Measurements from ENCODE around the gene GPATCH2L.
A peak's percentile ranks its signal among the peaks of the same experiment; 100 is the strongest.

Gene GPATCH2L

DNA sequence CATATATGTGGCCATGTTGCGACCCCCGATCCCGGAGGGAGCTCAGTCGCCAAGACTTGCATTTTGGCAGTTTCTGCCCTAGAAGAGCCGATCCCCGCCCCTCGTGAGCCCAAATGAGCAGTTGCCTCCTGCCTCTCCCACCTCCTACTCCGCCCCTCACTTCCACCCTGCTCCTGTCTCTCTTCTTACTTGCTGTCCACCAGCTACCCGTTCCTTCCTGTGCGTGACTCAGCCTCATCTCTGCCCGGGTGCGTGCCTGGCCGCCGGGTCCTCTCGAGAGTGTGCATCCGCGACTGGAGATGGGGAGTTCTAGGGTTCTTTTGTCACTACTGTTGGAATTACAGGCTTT, 585 bp downstream of the GPATCH2L start:
- TF ChIP-seq, protein P1, sequence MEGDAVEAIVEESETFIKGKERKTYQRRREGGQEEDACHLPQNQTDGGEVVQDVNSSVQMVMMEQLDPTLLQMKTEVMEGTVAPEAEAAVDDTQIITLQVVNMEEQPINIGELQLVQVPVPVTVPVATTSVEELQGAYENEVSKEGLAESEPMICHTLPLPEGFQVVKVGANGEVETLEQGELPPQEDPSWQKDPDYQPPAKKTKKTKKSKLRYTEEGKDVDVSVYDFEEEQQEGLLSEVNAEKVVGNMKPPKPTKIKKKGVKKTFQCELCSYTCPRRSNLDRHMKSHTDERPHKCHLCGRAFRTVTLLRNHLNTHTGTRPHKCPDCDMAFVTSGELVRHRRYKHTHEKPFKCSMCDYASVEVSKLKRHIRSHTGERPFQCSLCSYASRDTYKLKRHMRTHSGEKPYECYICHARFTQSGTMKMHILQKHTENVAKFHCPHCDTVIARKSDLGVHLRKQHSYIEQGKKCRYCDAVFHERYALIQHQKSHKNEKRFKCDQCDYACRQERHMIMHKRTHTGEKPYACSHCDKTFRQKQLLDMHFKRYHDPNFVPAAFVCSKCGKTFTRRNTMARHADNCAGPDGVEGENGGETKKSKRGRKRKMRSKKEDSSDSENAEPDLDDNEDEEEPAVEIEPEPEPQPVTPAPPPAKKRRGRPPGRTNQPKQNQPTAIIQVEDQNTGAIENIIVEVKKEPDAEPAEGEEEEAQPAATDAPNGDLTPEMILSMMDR (IDR thresholded peaks at IDR 0.05; ENCODE audit: low read length, missing control alignments), result no peak
- peak overlapping the region; percentile 97 for H3K4me3 ChIP-seq (replicated peaks; ENCODE audit: low read depth, low read length)
- DNase-seq (ENCODE audit: low read depth), result peak; percentile 84

DNA sequence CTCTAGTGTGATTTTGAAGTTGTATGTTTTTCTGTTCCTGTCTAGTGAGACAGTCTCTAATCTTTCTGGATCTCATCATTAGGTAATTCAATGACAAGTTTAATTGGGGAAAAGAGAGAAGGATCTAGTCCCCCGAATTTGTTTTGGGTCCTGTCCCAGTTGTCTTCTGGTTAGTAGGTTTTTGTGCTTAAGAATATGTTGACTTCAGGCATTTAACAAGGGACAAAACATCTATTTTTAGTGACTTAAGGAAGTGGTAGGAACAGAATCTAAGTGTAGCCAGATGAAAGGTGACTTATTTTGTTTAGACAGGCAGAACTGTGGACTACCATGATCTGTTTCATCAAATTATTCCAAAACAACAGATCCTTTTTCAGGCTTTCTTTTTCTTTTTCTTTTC, 2.2 kb downstream of the GPATCH2L start:
- no peak overlapping the region for H3K4me3 ChIP-seq (replicated peaks; ENCODE audit: low read depth, low read length)
- TF ChIP-seq, protein P1 (IDR thresholded peaks at IDR 0.05; ENCODE audit: low read length, missing control alignments), result no peak
- DNase-seq (ENCODE audit: low read depth), result no peak

DNA sequence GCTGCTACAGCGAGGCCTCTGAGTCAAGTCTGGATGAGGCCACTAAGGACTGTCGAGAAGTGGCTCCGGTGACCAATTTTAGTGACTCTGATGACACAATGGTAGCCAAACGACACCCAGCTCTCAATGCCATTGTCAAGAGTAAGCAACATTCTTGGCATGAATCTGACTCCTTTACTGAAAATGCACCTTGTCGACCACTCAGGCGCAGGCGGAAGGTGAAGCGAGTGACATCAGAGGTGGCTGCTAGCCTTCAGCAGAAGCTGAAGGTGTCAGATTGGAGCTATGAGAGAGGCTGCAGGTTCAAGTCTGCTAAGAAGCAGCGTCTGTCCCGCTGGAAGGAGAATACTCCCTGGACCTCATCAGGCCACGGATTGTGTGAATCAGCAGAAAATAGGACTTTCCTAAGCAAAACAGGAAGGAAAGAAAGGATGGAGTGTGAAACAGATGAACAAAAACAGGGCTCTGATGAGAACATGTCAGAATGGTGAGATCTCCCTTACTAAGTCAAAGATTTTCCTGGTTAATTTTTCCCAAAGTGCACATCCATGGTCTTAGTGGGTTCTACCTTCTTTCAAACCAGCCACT, 2.9 kb downstream of the GPATCH2L start:
- no peak overlapping the region for H3K4me3 ChIP-seq (replicated peaks; ENCODE audit: low read depth, low read length)
- TF ChIP-seq, protein P1 (IDR thresholded peaks at IDR 0.05; ENCODE audit: low read length, missing control alignments), result no peak
- no peak for DNase-seq (ENCODE audit: low read depth)

DNA sequence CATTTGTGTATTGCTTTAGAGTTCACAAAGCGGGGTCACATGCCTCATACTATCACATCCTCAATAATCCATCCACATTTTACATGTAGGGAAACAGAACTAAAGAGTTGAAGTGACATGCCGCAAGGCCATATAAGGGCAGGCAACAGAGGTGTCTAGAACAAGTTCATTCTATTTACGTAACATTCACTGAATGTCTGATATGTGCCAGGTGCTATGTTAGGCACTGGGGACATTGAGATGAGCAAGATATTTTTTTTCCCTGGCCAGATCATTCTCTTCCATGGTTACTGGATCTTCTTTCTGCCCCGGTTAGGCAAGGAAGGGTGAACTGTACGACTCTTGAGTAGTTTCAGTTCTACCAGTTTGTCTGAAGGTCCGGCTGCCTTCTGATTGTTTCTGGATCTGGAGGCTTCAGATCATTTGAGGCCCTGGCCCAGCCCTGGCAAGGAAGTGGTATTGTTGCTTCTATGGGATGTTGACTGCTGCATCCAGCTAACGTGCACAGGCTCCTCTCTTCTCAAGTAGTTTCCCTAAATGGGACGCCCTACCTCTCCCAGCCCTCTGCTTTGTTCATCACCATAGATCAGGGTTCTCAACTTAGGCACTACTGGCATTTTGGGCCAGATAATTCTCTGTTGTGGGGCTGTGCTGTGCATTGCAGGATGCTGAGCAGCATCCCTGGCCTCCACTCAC, 12.1 kb downstream of the GPATCH2L start:
- TF ChIP-seq, protein P1 (IDR thresholded peaks at IDR 0.05; ENCODE audit: low read length, missing control alignments), result no peak
- no peak for DNase-seq (ENCODE audit: low read depth)
- no peak overlapping the region for H3K4me3 ChIP-seq (replicated peaks; ENCODE audit: low read depth, low read length)

DNA sequence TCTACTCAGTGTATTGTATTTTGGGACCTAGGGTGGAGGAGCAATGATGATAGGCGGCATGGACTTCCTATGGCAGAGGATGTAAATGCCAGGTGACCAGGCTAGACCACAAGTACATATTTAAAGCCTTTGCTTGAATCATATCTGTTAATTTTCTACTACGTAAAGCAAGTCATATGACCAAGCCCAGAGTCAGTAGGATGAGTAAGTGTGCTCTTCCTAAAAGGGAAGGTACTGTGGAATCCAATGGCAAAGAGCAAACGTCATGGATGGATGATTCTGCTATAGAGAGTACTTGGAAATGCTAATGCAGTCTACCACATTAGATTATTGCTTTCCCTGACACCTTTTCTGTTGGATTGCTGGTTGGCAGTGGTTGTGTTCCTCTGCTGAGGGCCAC, 16.8 kb downstream of the GPATCH2L start:
- no peak for DNase-seq (ENCODE audit: low read depth)
- TF ChIP-seq, protein P1 (IDR thresholded peaks at IDR 0.05; ENCODE audit: low read length, missing control alignments), result no peak
- H3K4me3 ChIP-seq (replicated peaks; ENCODE audit: low read depth, low read length), result no peak overlapping the region

DNA sequence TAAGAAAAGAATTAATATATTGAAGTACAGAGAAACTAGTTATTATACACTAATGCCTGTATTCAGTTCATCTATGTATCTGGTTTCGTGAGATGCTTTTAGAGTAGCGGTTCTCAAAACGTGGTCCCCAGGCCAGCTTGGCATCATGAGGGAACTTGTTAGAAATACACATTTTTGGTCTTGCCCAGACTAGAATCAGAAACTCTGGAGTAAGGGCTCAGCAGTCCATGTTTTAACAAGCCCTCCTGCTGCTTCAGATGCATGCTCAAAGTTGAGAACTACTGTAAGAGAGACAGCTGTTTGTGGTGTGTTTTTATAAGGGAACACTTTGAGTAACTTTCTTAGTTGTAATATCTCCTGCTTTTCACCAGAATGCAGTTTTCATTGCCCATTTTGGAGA, 18.1 kb downstream of the GPATCH2L start:
- DNase-seq (ENCODE audit: low read depth), result no peak
- H3K4me3 ChIP-seq (replicated peaks; ENCODE audit: low read depth, low read length), result no peak overlapping the region
- TF ChIP-seq, protein P1 (IDR thresholded peaks at IDR 0.05; ENCODE audit: low read length, missing control alignments), result no peak

DNA sequence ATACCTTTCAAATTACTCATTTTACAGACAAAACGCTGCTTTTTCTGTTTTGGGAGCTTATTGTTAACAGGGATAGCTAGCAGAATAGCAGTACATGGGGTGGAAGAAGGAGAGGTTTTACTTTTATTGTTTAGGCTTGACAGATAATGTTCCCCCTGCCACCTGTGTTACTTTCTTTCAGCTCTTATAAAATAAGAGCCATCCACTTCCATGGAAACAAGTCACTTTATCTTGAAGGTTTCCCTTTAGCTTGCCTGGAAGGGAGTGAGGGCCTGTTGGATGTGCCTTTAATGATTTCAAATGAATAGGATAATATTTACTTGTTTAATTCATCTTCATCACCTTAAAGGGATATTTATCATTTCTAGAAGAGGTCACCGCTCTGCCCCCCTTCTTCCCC, 23.3 kb downstream of the GPATCH2L start:
- no peak for DNase-seq (ENCODE audit: low read depth)
- no peak overlapping the region for H3K4me3 ChIP-seq (replicated peaks; ENCODE audit: low read depth, low read length)
- TF ChIP-seq, protein P1 (IDR thresholded peaks at IDR 0.05; ENCODE audit: low read length, missing control alignments), result no peak

Data from fibroblast of pulmonary artery (primary cell).